ENCODE data around the gene SLC6A15. TPM values are rescaled to one million over a fixed set of nuclear protein-coding genes. Genes with fewer than 3 reads are reported as not detected.

Gene SLC6A15
- 22.9 and 65.0 TPM in 2 replicates for total RNA-seq

DNA sequence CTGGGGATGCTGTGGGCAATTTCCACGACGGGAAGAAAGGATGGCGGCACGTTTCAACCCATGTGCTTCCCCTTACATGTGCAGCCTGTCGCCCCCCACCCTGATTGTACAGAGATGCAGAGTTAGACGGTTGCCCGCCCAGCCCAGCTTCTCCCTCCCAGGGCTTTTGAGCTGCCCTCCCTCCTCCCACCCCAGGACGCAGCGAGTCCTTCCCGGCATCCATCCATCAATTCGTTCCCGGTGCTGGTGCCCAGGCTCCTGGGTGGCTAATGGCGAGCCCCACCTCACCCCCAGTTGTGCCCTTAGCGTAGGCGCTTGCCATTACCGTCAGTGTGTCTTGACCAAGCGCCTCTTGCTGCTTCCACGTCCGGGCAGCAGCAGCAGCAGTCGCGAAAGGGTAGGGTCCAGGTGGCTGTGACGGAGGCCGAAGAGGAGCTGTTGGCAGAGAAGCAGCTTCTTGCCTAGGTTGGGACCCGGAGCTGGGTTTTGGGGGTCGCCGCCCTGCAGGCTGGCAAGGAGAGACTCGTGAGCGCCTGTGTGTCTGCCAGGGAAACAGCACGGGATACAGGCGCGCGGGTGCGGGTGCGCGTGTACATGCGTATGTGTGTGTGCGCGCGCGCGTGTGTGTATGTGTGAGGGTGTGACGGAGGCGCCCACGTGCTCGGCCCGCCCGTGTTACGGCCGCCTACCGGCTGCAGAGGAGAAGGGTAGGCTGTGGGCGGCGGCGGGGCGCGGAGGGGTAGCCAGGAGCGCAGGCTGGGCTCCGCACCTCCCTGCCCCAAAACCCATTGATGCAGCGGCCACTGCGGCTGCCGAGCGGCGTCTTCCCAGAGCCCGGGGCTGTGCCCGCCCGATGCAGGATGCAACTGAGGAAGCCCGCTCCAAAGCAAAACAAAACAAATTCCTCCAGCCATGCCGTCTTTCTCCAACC lies at the start of gene SLC6A15:
Gene SLC6A15 (minus strand): TSS at position 602 of the 931 bp plus-strand sequence. CDS start 20,679 bp downstream, outside the sequence.
- TF ChIP-seq, protein P1, sequence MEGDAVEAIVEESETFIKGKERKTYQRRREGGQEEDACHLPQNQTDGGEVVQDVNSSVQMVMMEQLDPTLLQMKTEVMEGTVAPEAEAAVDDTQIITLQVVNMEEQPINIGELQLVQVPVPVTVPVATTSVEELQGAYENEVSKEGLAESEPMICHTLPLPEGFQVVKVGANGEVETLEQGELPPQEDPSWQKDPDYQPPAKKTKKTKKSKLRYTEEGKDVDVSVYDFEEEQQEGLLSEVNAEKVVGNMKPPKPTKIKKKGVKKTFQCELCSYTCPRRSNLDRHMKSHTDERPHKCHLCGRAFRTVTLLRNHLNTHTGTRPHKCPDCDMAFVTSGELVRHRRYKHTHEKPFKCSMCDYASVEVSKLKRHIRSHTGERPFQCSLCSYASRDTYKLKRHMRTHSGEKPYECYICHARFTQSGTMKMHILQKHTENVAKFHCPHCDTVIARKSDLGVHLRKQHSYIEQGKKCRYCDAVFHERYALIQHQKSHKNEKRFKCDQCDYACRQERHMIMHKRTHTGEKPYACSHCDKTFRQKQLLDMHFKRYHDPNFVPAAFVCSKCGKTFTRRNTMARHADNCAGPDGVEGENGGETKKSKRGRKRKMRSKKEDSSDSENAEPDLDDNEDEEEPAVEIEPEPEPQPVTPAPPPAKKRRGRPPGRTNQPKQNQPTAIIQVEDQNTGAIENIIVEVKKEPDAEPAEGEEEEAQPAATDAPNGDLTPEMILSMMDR (IDR thresholded peaks at IDR 0.05; ENCODE audit: insufficient read depth, low read length, severe bottlenecking): peak; percentile 64
- Histone ChIP-seq H3K27me3 (ENCODE audit: control insufficient read depth, insufficient read depth, low read length) (no peaks in the 10 kb centered on the region), H3K4me3 (ENCODE audit: low read depth, low read length) (peak within 1 kb of the TSS; percentile 73), H3K36me3 (ENCODE audit: control insufficient read depth, insufficient read depth, low read length) (no peaks in the 10 kb centered on the region)
- DNase-seq (ENCODE audit: low read depth): peak; percentile 57
- no peak for FAIRE-seq

DNA sequence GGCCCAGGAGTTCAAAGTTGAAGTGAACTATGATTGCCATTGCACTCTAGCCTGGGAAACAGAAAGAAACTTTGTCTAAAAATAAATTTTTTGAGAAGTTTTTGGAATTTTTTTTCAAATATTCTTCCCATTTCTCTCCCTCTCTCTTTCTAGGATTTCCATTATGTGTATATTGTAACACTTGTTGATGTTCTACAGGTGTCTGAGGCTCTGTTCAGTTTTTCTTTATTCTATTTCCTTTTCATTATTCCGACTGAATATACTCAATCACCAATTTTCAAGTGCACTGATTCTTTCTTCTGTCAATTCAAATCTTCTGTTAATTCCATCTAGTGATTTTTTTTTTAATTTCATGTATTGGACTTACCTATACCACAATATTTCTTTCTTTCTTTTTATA lies 48.3 kb upstream of the SLC6A15 start:
- no peak for DNase-seq (ENCODE audit: low read depth)
- H3K4me3 ChIP-seq (ENCODE audit: low read depth, low read length): no peak overlapping the region
- TF ChIP-seq, protein P1 (IDR thresholded peaks at IDR 0.05; ENCODE audit: insufficient read depth, low read length, severe bottlenecking): no peak
- no peak for FAIRE-seq
- H3K27me3 ChIP-seq (ENCODE audit: control insufficient read depth, insufficient read depth, low read length): no peaks in the 10 kb centered on the region
- no peaks in the 10 kb centered on the region for H3K36me3 ChIP-seq (ENCODE audit: control insufficient read depth, insufficient read depth, low read length)

DNA sequence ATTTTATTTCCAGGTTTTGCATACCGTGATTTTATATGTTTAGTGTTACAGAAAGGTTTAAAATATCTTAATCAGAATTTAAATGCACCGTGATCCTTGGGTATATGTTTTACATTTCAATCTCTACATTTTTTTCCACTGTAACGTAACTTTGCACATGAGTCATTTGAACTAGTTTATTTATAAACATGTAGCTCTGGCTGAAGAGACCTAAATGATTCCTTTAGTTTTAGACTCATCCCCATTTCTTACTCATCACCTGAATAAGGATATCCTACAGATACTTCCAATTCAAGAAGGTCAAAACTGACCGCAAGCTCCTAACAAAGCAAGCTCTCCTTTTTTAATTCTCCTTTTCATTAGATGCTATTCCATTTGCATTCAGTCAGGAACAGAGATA lies 42.7 kb upstream of the SLC6A15 start:
- Histone ChIP-seq H3K27me3 (ENCODE audit: control insufficient read depth, insufficient read depth, low read length) (no peaks in the 10 kb centered on the region), H3K36me3 (ENCODE audit: control insufficient read depth, insufficient read depth, low read length) (no peaks in the 10 kb centered on the region), H3K4me3 (ENCODE audit: low read depth, low read length) (no peak overlapping the region)
- TF ChIP-seq, protein P1 (IDR thresholded peaks at IDR 0.05; ENCODE audit: insufficient read depth, low read length, severe bottlenecking): no peak
- DNase-seq (ENCODE audit: low read depth): peak; percentile 37
- FAIRE-seq: no peak

DNA sequence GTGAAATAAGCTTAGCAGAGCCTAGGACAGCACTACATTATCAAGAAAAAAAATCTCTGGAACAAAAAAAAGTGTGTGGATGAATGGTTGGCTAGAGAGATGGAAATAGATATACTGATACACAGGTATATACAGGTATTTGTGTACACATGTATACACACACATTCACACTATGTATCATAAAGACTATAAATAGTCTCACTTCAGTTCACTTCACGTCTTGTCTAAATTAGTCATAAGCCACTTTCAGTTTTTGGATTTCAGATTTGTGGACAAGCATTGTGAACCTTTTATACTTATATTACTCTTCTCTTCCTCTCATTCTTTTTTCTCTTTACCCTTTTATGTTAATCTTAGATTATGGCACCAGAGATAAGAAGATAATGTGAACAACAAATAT lies 41.8 kb upstream of the SLC6A15 start:
- FAIRE-seq: no peak
- TF ChIP-seq, protein P1 (IDR thresholded peaks at IDR 0.05; ENCODE audit: insufficient read depth, low read length, severe bottlenecking): no peak
- peak; percentile 54 for DNase-seq (ENCODE audit: low read depth)
- Histone ChIP-seq H3K4me3 (ENCODE audit: low read depth, low read length) (no peak overlapping the region), H3K36me3 (ENCODE audit: control insufficient read depth, insufficient read depth, low read length) (no peaks in the 10 kb centered on the region), H3K27me3 (ENCODE audit: control insufficient read depth, insufficient read depth, low read length) (no peaks in the 10 kb centered on the region)

DNA sequence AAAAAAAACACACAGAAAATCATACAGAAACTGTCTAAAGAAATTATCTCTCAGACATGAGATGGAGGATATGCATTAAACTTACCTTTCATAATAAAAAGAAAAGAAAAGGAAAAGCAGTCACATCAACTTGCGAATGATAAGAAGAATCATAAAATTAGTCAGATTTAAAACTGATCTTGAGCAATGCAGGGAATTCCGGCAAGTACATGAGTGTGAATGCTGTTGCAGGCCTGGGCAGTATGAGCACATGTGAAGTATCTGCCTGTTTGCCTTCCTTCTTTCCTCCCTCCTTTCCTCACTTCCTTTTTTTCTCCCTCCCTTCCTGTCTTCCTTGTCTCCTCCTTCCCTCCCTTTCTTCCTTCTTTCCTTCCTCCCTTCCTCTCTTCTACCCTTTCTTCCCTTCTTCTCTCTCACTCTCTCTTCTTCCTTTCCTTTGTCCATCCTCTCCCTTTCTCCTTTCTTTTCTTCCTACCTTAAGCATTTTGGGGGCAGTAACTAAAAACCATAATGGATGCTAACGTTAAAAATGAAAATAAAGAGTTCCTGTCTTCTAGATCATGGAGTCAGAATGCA lies 38.5 kb upstream of the SLC6A15 start:
- H3K4me3 ChIP-seq (ENCODE audit: low read depth, low read length): no peak overlapping the region
- TF ChIP-seq, protein P1 (IDR thresholded peaks at IDR 0.05; ENCODE audit: insufficient read depth, low read length, severe bottlenecking): no peak
- H3K27me3 ChIP-seq (ENCODE audit: control insufficient read depth, insufficient read depth, low read length): no peaks in the 10 kb centered on the region
- H3K36me3 ChIP-seq (ENCODE audit: control insufficient read depth, insufficient read depth, low read length): no peaks in the 10 kb centered on the region
- DNase-seq (ENCODE audit: low read depth) (peak; percentile 55), FAIRE-seq (no peak)

Measured in bronchial epithelial cell (primary cell).